NCI-H146 treated with DMSO at 0.1 percent for 48 hours (cell line): ENCODE measurements around the gene TRIM71.

Experiments
- DNase-seq: peaks from one replicate; lab custom pipeline; 2025; ENCODE audit not compliant: unreplicated experiment; lab: John Stamatoyannopoulos, UW

TRIM71 gene

DNA sequence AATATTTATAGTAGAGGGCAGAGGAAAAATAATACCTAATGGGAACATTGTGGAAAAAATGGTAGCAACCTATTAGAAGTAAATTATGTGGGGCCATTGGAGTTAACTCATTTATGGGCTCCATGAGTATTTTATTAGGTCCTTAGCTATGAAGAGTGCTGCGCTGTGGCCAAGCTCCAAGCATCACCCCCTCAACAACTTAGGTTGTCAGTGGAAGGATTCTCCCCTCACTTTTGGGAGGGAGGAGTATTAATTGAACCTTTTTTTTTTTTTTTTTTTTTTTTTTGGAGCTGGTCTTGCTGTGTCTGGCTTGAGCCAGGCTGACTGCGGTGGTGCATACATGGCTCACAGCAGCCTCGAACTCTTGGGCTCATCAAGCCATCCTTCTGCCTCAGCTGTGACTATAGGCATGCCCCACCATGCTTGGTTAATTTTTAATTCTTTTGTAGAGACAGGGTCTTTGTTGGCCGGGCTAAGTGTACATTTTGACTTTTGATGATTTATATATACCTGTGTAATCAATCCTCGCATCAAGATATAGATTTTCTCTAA lies 45.2 kb downstream of the TRIM71 start:
- no peak for DNase-seq

DNA sequence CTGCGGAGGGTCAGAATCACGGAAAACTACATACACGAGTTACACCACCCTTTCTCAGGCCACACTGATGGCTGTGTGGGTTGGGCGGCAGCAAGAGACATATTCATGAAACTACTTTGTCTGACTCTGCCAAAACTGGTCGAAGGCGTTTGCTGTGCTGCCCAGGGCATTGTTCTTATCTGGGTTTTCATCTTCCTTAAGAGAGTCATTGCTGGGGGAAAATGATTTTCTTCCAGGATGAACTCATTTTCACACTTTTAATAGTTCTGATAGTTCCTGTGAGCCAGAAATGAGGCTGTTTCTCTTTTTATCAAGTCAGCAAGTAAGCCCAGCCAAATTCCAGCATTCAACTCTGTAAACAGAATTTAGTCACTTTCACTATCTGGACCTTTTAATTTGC lies 47.6 kb downstream of the TRIM71 start:
- no peak for DNase-seq

DNA sequence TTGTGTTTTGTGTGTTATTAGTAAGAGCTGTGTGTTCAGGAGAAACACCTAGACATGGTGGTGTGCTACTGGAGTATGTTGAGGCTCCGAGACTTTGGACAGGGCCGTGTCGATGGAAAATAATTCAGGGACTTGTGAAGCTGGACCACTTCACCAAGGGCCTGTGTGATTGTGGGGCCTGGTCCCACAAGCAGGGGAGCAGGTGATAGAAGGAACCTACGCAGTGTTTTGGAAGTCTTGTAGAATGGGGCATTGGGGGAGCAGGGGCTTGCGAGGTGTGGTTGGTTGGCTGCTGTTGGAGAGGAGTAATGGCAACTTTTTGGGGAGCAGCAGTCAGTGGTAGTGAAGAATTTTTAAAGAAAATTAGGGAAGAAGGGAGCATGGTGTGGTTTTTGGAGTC lies 48.7 kb downstream of the TRIM71 start:
- no peak for DNase-seq

DNA sequence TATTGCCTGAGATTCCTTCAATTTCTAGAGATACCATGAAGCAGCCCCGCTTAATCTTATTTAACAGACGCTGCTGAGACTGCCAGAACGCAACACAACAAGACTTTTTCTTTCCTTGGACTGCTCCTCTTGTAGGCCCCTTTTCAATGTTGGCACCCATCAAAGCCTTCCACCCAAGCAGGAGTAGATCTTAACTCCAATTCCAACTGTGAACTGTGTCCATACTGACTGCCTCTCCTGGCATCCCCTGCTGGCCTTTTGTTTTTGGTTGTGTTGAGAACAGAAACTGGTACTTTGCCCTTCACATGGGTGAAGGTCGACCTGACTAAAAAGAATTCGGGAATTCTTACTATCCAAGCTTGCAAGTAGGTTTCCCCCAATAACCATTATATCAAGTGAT lies 50.2 kb downstream of the TRIM71 start:
- DNase-seq = no peak

DNA sequence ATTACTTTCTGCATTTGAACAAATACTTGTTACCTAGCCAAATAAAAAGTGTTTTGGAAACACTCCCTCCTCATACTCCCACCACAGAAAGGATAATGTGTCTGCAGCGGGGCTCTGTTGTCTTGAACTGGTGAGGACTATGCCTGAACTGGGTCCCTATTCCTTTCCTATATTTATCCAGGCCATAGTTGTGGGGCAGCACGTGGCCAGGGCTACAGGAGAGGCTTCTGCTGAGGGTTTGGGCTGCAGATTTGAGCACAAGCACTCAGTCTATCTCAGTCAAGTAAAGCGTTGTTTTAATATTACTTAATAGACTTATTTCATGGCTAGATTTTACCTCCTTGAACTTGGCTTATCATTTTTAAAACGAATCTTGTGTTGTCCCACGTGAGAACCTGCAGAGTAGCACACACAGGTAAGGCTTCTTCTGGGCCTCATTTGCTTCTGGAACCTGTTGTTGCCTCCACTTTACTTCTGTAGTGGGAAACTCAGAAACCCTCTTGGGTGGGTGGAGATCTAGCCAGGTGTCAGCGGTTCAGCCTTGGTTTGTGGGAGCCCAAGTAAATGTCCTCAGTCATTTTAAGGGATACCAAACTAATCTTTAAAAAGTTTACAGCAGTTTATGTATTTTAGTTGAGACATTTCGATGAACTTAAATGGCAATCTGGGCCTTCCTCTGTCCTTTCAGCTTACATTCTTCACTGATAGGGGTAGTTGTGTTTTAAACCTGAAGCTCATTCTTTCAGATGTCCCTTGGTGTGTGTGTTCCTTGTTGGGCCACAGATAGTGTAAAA lies 51.1 kb downstream of the TRIM71 start:
- no peak for DNase-seq

DNA sequence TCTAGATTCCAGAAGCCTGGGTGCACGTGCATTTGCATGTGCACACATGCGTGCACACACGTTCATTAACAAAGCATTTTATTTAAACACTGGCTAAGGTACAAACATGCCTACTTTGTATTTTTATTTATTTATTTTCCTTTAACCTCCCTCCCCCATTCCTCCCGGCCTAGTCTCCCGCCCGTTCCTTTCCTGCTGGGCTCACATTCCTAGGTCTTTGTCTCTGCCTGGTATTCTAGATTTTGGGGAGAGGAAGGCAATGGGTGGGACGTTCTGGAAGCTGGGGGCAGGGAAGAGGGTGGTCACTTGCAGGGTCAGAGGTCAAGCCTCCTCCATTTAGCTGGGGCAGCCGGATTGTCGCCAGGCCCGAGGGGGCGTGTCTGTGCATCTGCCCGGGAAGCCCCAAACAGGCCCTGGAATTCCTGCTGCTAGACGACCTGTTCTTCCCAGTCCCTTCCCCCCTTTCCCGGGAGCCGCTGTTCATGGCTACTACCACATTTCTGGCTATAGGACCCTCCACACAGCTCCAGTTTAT lies 51.8 kb downstream of the TRIM71 start:
- no peak for DNase-seq

DNA sequence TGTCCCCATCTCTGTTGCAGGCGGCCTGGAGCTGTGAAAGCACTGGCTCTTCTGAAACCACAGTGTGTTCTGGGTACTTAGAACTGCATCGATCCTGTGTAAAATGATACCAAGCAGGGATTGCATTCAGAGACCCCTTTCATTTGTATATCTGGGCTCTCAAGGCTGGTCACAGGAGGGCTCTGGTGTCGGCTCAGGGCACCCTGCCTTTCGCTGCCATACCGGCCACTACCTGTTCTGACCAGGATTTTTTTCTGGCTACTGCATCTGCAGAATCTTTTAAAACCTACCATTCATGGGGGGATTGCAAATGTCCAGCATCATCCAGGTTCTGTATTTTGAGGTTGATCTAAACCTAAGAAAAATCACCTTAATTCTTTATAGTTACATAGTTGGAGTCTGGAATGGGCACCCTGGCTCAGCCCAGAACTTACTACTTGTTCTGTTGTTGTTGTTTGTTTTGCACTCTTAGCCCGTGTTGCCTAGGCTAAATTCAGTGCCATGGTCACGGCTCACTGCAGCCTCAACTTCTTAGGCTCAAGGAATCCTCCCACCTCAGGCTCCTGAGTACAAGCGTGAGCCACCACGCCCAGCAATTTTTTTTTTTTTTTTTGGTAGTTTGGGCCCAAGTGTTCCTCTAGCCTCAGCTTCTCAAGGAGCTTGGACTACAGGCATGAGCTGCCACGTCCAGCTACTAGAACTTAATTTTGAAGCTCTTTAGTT lies 52.7 kb downstream of the TRIM71 start:
- DNase-seq = no peak

DNA sequence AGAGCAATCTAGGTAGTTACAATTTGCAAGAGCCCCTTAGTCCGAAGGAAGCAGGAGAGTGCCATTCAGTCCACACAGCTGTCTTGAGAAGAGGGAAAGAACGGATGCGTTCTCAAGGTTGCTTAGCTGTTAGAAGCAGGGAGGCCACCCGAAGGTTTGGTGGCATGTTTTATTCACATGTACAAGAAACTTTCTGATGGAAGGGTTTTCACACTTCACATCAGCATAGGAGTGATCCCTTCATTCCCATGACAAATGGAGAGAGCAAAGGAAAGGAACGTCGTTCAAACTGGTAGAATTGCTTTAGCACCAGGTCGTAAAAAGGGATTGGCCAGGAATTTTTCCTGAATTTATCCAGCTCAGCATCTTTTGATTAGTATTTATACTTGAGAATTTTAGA lies 53.5 kb downstream of the TRIM71 start:
- no peak for DNase-seq

DNA sequence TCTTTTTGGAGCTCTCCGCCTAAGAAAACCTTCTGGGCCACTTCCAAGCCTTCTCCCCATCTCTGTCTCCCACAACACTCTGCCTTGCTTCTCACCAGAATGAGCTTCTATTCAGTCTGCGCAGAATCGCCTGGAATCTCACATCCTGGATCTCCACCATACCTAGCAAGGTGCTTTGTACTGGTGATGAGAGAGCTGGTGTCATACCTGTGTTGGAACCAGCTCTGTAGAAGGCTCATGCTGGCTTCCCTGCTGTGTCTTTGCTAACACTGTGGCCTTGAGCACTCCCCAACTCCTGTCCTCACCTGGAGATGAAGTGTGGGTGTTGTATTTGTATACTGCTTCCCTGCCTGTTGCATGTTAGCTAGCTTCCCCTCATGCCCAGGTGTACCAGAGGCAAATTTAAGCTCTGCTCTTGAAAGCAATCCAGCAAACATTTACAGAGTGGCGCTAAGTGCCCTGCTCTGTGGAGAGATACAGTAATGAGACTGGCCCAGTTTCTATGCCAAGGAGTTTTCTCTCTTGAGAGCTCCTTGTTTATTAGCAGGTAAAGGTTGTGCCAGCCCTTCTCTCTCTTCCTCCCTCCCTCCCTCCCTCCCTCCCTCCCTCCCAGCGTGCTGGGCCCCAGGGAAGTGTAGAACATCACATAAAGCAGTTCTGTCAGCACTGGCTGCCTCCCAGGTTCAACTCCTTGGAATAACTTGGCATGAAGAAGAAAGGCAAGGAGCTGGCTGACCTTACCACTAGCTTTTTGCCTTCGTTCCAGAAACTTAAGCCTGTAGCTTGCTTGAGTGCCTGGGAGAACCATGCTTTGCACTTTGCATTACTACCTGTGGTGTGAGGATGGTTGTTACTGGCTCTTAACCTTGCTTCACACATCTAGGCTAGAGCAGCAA lies 54.9 kb downstream of the TRIM71 start:
- no peak for DNase-seq

DNA sequence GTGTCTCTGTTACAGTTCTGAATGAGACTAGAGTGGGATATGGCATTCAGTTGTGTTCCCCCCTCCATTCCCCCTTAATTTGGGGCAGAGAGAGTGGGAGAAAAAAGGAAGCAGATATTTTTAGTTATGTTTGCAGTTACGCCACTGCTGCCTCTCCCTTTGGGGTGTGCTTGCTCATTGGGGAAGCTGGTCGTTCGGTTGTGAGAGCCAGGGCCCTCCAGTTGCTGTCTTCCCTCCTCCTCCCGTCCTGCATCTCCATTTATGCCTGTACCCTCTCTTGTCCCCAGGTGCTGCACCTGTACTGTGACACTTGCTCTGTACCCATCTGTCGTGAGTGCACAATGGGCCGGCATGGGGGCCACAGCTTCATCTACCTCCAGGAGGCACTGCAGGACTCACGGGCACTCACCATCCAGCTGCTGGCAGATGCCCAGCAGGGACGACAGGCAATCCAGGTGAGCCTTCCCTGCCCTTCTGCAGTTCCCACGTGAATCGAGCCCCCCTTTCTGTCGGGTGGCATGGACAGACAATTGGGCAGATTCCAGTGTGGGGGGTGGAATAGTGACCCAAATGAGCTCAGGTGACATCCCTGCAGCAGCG lies 55.8 kb downstream of the TRIM71 start:
- DNase-seq = no peak

DNA sequence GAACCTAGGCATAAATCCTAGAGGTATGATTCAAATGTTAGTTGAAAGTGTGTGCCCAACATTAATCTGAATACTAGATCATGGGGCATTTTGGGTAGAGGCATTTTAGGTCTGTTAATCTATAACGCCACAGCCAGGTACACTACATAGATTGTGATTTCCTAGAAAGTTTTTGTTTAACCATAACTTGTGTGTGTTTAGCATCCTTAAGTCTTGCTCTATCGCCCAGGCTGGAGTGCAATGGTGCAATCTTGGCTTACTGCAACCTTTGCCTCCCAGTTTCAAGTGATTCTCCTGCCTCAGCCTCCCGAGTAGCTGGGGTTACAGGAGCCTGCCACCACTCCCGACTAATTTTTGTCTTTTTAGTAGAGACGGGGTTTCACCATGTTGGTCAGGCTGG lies 59.1 kb downstream of the TRIM71 start:
- DNase-seq = no peak

DNA sequence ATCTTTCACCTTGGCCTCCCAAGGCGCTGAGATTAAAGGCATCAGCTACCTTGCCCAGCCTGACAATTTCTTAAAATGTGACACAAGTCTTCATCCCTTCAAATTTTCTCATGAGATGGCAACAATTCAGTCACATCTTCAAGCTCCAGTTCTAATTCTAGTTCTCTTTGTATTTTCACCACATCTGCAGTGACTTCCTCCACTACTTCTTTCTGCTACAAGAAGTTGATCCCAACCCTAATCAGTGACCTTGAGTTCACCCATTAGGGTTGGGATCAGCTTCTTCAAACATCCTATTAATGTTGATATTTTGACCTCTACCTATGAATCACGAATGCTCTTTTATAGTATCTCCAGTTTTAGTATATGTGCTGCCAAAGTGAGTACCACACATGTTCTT lies 59.8 kb downstream of the TRIM71 start:
- no peak for DNase-seq

DNA sequence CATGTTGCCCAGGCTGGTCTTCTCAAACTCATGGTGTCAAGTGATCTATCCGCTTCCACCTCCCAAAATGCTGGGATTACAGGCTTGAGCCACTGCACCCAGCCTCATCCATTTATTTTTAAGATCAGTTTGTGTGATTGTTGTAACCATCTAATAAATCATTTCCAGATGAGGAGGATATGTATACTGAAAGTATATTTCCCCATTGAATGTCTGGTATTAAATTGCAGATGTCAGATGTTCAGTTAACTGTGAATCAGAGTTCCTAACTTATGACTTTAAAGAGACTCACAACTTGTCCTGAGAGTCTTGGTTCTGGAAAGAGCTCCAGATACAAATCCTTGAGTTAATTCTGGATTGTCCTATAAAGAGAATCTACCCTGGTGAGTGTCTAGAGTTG lies 62.4 kb downstream of the TRIM71 start:
- no peak for DNase-seq

DNA sequence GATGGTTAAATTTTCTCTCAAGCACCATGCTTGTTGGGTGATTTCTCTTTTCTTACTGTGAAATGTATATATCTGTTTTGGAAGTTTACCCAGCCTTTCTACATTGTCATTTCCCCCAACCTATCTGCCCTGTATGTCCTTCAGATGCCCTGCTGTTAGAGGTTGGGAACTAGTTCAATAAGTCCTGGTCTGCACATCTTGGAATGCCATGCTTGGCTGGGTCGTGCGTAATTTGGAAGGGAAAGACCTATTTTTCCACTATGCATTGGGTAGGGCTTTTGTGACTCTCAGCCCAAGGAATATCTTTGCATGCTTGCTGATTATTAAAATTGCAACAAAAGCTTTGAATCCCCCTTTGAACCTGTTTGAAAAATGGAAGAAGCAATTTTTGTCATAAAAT lies 63.8 kb downstream of the TRIM71 start:
- no peak for DNase-seq

DNA sequence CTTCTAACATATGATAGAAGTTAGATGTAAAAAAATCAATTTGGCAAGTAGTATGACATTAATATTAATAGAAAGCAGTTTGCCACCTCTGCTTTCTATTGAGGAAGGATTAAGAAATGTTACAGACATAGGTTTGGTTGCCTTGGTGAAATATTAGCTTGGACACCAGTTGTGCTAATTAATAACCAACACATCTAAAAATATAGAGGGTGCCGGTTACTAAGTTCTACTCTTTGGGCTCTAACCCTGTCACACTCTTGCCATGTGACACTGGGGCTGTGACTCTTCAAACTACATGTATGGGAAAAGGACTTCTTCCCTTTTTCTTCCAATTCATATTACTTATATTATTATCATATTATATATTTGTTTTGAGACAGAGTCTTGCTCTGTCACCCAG lies 64.4 kb downstream of the TRIM71 start:
- DNase-seq = no peak

DNA sequence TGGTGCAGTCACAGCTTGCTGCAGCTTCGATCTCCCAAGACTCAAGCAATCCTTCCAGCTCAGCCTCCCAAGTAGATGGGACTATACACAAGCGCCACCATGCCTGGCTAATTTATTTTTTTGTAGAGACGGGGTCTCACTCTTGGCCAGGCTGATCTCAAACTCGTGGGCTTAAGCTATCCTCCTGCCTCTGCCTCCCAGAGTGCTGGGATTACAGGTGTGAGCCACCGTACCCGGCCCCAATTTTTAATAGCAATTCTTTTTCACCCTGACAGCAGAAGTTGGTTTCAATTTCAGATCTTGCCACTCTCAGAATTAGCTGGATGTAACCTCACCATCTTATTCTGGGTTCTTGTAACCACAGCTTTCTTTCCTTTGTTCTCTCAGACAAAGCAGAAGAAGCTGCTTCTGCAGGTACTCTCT lies 64.8 kb downstream of the TRIM71 start:
- DNase-seq = no peak

DNA sequence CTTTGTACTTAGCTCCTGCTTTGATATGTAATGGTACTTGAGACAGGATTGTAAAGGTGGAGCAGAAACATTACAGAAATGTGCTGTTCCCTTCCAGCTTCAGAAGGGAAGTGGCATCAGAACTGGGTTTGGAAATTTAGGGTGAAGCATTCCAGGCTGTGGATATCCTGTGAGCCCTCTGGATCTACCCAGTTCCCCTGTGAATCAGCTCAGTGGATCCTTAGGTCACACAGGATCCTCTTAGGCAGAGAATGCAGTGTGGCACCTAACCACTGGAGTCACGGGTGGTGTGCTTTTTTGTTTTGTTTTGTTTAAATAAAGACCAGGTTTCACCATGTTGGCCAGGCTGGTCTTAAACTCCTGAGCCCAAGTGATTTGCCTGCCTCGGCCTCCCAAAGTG lies 66.0 kb downstream of the TRIM71 start:
- no peak for DNase-seq

DNA sequence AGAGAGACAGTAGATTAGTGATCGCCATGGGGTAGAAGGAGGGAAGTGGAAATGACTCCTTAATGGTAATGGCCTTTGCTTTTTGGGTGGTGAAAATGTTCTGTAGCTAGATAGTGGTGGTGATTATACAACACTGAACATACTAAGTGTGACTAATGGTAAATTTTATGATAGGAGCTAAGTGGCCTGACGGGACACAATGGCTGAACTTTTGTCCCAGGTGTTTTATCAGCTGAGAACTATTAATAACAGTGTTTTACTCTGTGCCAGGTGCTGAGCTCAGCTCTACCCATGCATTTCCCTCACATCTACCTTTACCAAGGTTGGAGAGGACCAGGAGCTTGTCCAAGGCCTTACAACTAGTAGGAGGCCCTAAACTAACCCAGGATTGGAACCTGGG lies 66.8 kb downstream of the TRIM71 start:
- DNase-seq = no peak

DNA sequence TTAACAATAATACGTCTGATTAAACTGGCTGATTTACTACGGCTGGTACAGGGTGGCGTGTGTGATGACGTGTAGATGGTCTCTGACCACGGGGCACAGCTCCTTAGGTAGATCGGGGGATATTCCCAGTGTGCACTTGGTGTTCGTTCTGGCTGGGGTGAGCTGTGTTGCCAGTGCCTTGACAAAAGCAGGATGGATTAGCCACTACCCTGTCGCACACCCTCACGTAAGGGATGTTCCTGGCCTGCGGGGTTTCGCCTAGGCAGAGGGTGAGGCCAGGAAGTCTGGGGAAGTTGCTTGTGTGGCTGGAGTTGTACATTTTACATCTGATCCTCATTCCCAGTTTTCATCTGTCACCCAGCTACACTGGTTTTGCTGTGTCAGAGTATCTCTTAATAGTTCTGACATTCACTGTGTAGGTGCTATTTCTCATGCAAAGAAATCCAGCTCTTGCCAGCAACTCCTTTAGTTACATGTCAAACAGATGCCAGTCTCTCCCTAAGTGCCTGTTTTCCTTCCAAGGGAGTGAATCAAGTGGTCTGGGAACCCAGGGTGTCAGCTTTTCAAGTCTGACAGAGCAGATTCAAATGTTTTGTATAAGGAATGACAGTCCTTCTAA lies 67.6 kb downstream of the TRIM71 start:
- no peak for DNase-seq

DNA sequence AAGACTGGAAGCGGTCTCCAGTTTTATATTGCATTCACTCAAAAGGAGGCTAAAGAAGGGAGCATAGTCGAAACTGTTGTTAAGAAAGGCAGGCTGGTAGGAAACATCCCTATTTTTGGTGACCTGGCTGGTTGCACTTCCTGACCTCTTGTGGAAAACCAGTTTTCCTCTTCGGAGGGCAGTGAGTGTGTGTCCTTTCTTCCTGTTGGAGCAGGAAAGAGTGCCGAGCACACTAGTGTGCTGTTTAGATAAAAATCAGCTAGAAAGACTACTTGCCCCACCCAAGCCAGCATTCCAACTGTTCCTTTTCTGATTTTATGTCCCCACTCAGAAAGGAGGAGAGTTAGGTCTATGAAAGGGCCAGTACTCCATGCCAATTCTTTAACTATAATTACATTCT lies 68.5 kb downstream of the TRIM71 start:
- no peak for DNase-seq
